ENCODE data around the gene PRTN3.
"Not testable (repeated sequence)": the region's sequence is repeated elsewhere in the genome, so short reads cannot be mapped to it uniquely, and the experiment has no call there.

PRTN3 gene

GRCh38 chr19:876780-877314, 36.0 kb downstream of the PRTN3 start:
- DNase-seq (ENCODE audit: insufficient read length, low spot score) (no peak), FAIRE-seq (no peak)
- TF ChIP-seq TAF1 (IDR thresholded peaks at IDR 0.05; ENCODE audit: low read depth, low read length) (no peak), POU2F2 (IDR thresholded peaks at IDR 0.05; ENCODE audit: low read depth, low read length) (no peak)

DNA sequence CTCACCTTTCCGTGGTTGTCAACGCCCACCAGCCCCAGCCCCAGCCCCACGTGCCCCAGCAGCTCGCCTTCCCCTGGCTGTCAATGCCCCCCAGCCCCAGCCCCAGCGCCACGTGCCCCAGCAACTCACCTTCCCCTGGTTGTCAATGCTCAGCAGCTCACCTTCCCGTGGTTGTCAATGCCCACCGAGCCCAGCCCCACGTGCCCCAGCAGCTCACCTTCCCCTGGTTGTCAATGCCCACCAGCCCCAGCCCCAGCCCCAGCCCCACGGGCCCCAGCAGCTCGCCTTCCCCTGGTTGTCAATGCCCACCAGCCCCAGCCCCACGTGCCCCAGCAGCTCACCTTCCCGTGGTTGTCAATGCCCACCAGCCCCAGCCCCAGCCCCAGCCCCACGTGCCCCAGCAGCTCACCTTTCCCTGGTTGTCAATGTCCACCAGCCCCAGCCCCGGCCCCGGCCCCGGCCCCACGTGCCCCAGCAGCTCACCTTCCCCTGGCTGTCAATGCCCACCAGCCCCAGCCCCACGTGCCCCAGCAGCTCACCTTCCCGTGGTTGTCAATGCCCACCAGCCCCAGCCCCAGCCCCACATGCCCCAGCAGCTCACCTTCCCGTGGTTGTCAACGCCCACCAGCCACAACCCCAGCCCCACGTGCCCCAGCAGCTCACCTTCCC, 37.3 kb downstream of the PRTN3 start:
- not testable (repeated sequence) for DNase-seq (ENCODE audit: insufficient read length, low spot score); FAIRE-seq

DNA sequence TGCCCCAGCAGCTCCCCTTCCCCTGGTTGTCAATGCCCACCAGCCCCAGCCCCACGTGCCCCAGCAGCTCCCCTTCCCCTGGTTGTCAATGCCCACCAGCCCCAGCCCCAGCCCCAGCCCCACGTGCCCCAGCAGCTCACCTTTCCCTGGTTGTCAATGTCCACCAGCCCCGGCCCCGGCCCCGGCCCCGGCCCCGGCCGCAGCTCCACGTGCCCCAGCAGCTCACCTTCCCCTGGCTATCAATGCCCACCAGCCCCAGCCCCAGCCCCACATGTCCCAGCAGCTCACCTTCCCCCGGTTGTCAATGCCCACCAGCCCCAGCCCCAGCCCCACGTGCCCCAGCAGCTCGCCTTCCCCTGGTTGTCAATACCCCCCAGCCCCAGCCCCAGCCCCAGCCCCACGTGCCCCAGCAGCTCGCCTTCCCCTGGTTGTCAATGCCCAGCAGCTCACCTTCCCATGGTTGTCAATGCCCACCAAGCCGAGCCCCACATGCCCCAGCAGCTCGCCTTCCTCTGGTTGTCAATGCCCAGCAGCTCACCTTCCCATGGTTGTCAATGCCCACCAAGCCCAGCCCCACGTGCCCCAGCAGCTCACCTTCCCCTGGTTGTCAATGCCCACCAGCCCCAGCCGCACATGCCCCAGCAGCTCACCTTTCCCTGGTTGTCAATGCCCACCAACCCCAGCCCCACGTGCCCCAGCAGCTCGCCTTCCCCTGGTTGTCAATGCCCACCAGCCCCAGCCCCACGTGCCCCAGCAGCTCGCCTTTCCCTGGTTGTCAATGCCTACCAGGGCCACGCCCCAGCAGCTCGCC, 38.2 kb downstream of the PRTN3 start:
- DNase-seq (ENCODE audit: insufficient read length, low spot score) = not testable (repeated sequence)
- peak; percentile 35 for FAIRE-seq

DNA sequence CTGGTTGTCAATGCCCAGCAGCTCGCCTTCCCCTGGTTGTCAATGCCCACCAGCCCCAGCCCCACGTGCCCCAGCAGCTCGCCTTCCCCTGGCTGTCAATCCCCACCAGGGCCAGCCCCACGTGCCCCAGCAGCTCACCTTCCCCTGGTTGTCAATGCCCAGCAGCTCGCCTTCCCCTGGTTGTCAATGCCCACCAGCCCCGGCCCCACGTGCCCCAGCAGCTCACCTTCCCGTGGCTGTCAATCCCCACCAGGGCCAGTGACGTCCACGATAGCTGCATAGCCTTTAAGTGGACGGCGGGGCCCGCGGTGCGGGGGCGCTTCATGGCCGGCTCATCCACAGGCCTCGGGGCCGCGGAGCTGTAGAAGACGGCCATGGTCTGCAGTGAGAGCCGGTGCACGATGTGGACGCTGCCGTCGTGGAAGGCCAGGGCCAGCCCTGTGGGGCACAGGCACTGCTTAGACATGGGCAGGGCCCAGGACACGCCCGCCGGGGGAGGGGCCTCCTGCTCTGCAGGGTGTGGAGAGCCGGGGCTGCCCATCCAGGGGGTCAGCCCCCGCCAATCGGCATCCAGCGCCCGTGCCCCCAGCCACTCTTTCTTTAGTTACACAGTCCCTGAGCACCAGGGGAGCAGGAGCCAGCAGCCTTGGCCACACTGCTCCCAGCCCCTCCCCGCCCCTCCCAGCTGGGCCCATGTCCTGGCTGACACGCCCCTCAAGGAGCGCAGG, 39.1 kb downstream of the PRTN3 start:
- DNase-seq (ENCODE audit: insufficient read length, low spot score) (no peak), FAIRE-seq (peak; percentile 60)
- no peak for TF ChIP-seq TAF1 (IDR thresholded peaks at IDR 0.05; ENCODE audit: low read depth, low read length)
- TF ChIP-seq POLR2AphosphoS5 (IDR thresholded peaks at IDR 0.05; ENCODE audit: low read depth, low read length) = no peak
- TF ChIP-seq PAX5 (IDR thresholded peaks at IDR 0.05; ENCODE audit: insufficient read depth, low read length, severe bottlenecking) = no peak
- no peak for TF ChIP-seq POLR2A (IDR thresholded peaks at IDR 0.05; ENCODE audit: low read depth, low read length)
- no peak for TF ChIP-seq SPI1 (IDR thresholded peaks at IDR 0.05; ENCODE audit: low read depth, low read length)
- no peak for TF ChIP-seq POU2F2 (IDR thresholded peaks at IDR 0.05; ENCODE audit: low read depth, low read length)

- TF ChIP-seq POLR2A (IDR thresholded peaks at IDR 0.05; ENCODE audit: low read depth, low read length) (no peak), POLR2AphosphoS5 (IDR thresholded peaks at IDR 0.05; ENCODE audit: low read depth, low read length) (no peak), POU2F2 (IDR thresholded peaks at IDR 0.05; ENCODE audit: low read depth, low read length) (no peak), SPI1 (IDR thresholded peaks at IDR 0.05; ENCODE audit: low read depth, low read length) (no peak)
- FAIRE-seq = no peak
Observed at GRCh38 chr19:881385-882071, 40.7 kb downstream of the PRTN3 start.

DNA sequence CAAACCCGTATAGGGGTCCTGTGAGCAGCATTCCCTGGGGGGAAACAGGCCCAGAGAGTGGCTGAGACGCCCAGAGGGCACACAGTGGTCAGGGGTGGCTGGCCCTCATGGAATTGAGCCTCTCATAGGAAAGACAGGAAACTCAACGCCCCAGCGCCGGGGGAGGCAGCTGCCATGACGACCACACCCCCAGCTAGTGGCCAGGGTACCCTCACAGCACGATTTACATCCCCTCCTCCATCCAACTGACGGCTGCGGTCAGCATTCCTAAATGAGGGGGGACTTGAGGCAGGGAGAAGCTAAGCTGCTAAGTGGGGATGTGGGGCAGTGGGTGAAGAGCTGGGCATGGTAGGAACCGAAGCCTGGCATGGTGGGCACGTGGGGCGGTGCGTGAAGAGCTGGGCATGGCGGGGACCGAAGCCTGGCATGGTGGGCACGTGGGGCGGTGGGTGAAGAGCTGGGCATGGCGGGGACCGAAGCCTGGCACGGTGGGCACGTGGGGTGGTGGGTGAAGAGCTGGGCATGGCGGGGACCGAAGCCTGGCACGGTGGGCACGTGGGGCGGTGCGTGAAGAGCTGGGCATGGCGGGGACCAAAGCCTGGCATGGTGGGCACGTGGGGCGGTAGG, 42.2 kb downstream of the PRTN3 start:
- no peak for DNase-seq (ENCODE audit: insufficient read length, low spot score)
- FAIRE-seq = no peak
- TF ChIP-seq POU2F2 (IDR thresholded peaks at IDR 0.05; ENCODE audit: low read depth, low read length) (no peak), SPI1 (IDR thresholded peaks at IDR 0.05; ENCODE audit: low read depth, low read length) (no peak), TAF1 (IDR thresholded peaks at IDR 0.05; ENCODE audit: low read depth, low read length) (no peak), POLR2A (IDR thresholded peaks at IDR 0.05; ENCODE audit: low read depth, low read length) (no peak), POLR2AphosphoS5 (IDR thresholded peaks at IDR 0.05; ENCODE audit: low read depth, low read length) (no peak), PAX5 (IDR thresholded peaks at IDR 0.05; ENCODE audit: insufficient read depth, low read length, severe bottlenecking) (no peak)

More at GRCh38 chr19:881385-882071, 40.7 kb downstream of the PRTN3 start:
- DNase-seq (ENCODE audit: insufficient read length, low spot score) = no peak

DNA sequence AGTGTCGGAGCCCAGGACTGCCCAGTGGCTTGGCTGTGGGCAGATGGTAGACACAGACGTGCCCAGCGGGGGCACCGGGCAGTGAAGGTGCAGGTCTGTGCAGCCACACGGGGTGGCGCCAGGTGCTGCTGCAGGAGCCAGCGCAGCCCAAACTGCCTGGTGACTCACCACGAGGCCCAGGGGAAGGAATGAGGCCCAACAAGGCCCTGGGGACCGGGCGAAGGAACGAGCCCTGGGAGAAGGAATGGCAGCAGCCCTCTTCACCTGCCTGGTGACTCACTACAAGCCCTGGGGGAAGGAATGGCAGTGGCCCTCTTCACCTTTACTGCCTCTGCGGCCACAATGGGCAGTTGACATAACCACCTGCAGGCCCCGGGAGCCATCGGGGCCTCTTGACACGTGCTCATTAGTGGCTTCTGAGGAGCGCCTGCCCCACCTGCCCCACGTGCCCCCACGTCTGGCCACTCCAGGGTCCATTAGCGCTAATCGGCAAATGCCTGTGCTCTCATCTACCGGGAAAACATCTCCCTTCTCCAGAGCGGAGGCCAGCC, 42.9 kb downstream of the PRTN3 start:
- FAIRE-seq (no peak), DNase-seq (ENCODE audit: insufficient read length, low spot score) (no peak)
- TF ChIP-seq POLR2A (IDR thresholded peaks at IDR 0.05; ENCODE audit: low read depth, low read length) (no peak), SPI1 (IDR thresholded peaks at IDR 0.05; ENCODE audit: low read depth, low read length) (no peak), TAF1 (IDR thresholded peaks at IDR 0.05; ENCODE audit: low read depth, low read length) (no peak), PAX5 (IDR thresholded peaks at IDR 0.05; ENCODE audit: insufficient read depth, low read length, severe bottlenecking) (no peak), POU2F2 (IDR thresholded peaks at IDR 0.05; ENCODE audit: low read depth, low read length) (no peak), POLR2AphosphoS5 (IDR thresholded peaks at IDR 0.05; ENCODE audit: low read depth, low read length) (no peak)

- DNase-seq (ENCODE audit: insufficient read length, low spot score) = no peak
- TF ChIP-seq PAX5 (IDR thresholded peaks at IDR 0.05; ENCODE audit: insufficient read depth, low read length, severe bottlenecking) = no peak
- no peak for TF ChIP-seq POLR2A (IDR thresholded peaks at IDR 0.05; ENCODE audit: low read depth, low read length)
- no peak for TF ChIP-seq TAF1 (IDR thresholded peaks at IDR 0.05; ENCODE audit: low read depth, low read length)
- no peak for TF ChIP-seq POU2F2 (IDR thresholded peaks at IDR 0.05; ENCODE audit: low read depth, low read length)
- no peak for TF ChIP-seq SPI1 (IDR thresholded peaks at IDR 0.05; ENCODE audit: low read depth, low read length)
- TF ChIP-seq POLR2AphosphoS5 (IDR thresholded peaks at IDR 0.05; ENCODE audit: low read depth, low read length) = no peak
- no peak for FAIRE-seq
Observed at GRCh38 chr19:884420-885211, 43.8 kb downstream of the PRTN3 start.

Data from GM12891 (cell line).